Neural progenitor cell (in vitro differentiated cells): ENCODE measurements around the gene NSUN6.

Experiments used
- CTCF ChIP-seq: fragments of 200-600 bp; sonication (generic); IDR thresholded peaks from 2 replicates; pipeline ENCODE4 v1.5.1; 2017; ENCODE audit warnings: antibody characterized with exemption, mild to moderate bottlenecking
- EZH2 ChIP-seq: fragments of 200-600 bp; sonication (generic); IDR thresholded peaks from 2 replicates; pipeline ENCODE4 v1.6.1; 2017; ENCODE audit warnings: antibody characterized with exemption, mild to moderate bottlenecking, moderate library complexity
- EZH2phosphoT487 ChIP-seq: fragments of 200-600 bp; sonication (generic); IDR thresholded peaks from 2 replicates; pipeline ENCODE4 v1.6.1; 2017; ENCODE audit warnings: antibody characterized with exemption

DNA sequence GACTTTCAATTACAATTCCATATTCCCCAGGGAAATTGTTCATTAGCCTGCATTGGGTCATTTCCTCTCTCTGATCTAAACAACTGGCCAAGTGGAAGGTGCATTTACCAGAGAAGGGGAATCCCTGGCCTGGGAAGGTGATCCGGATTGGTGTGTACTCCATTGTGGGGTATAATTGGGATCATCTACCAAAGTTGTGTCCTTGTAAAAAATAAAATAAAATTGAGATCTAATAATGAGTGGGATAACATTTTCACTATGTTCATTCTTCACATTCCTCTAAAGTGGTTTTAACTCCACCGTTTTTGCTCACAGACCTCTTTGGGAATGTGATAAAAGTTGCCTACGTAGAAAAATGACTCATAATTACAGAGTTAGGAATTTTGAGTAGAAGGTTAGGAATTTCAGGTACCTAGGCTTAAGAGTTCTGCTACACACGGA, 30.6 kb upstream of the NSUN6 start:
- TF ChIP-seq CTCF (no peak), EZH2phosphoT487 (no peak), EZH2 (no peak)
